GM18517 (cell line): ENCODE measurements around the gene MNX1.

Experiments used
- ATAC-seq: cut with Tn5 transposase; IDR thresholded peaks from one replicate; pipeline ENCODE4 v1.9.1; 2021; ENCODE audit warnings: mild to moderate bottlenecking, moderate library complexity; ENCODE audit not compliant: unreplicated experiment

The MNX1 gene

DNA sequence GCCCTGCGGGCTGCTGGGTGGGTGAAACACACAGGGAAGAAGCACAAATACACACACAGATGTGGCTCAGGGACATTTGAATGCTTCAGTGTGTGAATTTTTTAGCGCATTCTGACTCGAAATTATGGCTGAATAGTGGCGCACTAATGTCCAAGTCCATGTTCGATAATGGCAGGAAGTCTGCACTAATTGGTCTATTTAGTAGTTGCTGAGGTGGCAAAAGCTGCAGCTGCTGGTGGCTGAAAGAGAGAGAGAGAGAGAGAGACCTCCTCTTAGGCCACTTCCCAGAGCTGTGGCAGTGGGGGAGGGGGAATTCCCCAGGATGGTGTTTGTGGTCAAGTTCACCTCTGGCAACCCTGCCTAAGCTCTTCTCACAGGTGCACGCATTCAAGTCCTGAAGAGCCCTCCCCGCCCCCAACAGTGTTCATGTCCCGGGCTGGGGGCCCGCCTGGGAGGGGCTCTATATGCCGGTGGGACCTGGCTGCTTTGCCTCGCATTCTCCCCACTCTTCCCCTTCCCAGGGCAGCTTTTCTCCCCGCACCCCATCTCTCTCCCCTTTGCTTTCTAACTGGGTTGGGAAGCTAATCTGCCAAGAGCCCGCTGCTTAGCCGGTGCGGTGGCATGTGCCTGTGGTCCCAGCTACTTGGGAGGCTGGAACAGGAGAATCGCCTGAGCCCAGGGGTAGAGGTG, 6.0 kb upstream of the MNX1 start:
- peak; percentile 69 for ATAC-seq

DNA sequence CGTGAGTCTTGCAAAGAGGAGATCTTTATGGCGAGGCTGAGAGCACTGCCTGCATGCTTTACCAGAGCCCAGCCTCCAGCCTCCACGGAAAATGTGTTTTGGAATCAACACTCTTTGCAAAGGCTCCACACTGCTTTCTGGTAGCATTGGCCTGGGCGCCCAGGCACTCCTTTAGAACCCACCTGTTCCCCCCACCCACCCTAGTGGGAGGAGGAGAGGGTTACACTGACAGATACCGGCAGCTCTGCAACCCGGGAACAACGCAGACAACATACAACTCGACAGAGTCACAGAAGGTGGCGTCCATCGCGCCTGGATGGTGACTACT, 5.5 kb upstream of the MNX1 start:
- ATAC-seq: peak; percentile 2

DNA sequence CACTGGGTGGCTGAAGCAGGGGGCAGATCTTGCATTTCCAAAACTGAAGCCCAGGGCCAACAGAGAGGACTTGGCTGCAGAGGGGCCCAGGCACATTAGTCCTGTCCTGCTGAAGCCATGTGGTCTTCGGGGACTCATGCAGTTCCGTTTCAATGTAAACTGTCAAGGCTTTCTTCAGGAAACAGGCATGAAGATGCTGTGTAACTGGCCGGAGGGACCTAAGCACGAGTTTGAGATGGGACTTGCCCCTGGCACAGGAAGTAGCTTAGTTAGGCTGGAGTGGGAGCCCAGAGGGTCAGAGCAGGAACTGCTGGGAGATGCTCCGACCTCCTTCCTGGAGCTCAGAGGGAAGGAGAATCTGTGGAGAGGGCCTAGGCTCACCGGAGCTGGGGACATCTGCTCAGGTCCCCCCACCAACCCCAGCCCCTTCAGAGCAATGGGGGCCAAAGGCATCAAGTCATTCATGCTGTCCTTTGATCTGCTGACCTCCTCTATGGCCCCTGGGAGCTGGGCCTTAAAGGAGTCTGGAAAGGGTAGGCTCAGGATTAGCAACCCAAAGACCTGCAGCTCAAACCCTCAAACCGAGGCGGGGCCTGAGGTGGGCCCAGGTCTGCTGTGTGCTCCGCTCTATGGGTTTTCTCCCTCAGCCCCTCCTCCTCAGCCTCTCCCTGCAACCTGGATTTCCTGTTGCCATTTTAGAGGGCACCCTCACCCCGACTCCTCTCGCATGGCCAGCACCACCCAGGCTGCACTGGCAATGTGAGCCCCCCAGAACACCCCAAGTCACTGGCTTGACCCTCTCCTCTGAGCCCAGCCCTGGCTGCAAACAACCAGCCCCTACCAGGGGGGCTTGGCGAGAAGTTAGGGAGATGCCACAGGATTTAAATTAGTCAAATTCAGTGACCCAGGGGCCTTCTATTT, 4.4 kb upstream of the MNX1 start:
- no peak for ATAC-seq

DNA sequence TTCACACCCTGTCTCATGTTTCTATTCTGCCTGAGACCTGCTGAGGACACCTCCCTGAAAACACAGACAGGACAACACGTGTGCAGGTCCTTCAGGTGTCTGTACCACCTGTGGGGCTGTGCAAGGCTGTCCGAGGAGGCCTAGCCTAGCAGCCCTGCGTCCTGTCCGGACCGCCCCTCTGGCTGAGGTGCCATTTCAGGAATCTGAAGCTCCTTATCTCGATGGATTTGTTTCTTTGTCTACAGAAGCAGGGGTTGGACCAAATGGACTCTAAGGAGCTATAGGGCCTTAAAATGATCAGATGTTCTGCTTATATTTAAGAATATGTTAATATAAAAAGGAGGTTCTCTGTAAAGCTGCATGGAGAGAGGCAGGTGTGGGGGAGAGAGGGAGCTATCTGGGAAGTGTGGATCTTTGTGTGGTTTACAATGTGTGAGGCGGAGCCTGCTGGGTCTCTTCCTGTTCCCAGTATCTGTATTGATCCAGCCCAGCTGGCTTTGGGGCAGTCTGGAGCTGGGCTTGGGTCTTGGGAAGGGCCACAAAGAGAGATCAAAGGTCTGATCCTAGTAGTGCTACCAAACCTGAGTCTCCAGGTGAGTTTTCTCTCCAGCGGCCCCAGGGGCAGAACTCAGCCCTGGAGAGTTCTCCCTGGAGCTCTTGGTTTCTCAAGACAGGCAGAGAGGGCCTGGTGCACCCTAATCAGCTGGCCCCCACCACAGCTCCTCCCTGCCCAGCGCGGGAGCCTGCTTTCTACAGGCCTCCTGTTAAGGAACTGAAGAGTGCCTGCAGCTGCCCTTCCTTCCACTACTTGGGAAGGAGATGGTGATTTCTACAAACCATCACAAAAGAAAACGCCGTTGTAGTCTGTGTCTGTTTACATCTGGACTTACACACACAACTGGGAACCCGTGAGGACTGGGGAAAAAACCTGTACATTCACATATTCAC, 3.4 kb upstream of the MNX1 start:
- ATAC-seq: no peak

DNA sequence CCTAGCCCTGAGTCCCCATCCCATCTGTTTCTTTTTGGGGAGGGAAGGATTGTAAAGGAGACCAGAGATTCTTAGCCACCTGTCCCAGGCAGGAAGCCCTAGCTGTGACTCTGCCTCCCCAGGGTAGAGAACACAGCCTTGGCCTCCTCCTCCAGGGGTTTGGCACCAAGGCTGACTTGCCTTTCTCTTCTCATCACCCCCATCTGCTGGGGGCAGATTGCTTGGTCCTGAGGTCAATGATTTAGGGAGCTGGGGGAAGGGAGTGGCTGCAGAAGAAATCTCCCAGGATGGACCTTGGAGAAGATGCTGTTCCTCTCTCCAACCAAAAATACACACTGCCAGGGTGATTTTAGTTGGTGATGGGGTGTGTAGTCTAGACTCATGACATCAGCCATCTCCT, 2.6 kb upstream of the MNX1 start:
- no peak for ATAC-seq

DNA sequence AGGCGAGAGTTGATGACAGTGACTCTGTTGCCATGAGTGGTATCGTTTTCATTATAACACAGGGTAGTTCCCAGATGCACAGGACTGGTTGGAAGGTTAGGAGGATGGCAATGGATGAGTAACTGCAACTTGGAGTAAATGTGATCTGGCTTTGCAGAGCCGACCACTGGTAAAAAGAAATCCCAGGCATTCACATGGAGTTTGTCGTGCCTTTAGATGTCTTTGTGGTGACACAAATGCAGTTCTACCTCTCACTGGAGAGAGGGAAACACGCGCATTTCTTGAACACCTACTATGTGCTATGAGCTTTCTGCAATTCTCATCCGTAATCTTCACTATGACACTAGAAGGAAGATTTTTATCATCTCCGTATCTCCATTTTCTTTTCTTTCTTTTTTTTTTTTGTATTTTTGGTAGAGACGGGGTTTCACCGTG, 1.7 kb upstream of the MNX1 start:
- ATAC-seq: no peak

DNA sequence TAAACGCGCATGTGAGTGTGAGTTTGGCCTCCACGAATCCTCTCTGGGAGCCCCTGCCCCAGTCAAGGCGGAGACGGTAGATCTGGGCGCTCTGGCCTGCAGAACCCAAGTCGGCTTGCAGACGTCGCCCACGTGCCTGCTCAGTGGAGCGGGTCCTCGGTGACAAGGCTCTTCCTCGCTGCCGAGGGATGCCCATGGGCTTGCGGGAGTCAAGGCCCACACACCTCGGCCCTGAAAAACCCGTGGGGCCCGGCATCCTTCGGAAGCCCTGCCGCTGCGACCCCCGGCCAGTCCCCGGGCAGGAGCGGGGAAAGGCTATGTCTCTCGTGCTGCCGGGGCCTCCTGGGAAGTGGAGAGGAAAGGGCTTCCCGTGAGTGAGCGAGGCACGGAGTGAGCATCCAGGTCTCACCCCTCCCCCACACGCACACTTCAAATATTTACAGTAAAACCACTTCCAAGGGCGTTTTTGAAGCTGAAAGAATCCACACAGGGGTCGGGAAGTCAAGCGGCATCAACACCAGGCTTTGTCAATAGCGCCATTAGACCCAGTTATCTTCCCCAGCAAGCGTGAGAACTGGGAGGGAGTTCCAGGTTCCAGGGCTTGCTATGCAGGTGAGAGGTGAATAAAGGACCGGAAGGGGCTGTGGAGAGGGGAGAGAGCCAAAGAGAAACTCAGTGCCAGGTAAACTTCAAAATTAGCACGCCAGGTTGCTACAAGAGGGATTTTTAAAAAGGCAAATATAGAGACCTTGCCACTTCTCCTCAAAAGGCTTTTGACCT, 1.1 kb upstream of the MNX1 start:
- no peak for ATAC-seq

DNA sequence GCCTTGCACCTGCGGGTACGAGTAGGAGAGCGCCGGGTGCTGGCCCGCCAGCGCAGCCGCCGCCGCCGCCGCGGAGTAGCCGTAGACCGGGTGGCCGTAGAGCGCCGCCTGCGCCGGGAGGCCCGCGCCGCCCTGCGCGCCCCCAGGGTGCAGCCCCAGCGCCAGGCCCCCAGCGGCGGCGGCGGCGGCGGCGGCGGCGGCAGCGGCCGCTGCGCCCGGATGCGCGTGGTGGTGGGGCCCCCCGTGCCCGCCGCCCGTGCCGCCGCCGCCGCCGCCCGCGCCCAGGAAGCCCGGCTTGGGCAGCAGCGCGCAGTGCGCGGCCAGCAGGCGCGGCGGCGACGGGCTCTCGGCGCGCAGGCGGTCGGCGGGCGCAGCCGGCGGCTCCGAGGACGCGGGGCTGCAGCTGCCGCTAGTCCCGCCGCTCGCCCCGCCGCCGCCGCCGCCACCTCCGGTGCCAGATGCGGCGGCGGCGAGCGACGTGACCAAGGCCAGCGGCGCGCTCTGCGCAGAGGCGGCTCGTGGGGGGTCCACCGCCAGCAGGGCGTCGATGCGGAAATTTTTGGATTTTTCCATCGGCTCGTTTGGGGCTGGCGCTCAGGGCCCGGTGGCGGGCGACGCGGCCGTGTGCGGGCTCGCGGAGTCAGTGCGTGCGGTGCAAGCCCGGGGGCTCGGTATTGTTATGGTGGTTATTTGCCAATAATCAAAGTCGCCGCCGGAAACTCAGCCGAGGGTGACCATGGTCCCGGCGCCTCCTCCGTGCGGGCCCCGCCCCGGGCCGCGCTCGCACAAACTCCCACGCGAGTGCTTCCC, 480 bp downstream of the MNX1 start:
- ATAC-seq: peak; percentile 47

DNA sequence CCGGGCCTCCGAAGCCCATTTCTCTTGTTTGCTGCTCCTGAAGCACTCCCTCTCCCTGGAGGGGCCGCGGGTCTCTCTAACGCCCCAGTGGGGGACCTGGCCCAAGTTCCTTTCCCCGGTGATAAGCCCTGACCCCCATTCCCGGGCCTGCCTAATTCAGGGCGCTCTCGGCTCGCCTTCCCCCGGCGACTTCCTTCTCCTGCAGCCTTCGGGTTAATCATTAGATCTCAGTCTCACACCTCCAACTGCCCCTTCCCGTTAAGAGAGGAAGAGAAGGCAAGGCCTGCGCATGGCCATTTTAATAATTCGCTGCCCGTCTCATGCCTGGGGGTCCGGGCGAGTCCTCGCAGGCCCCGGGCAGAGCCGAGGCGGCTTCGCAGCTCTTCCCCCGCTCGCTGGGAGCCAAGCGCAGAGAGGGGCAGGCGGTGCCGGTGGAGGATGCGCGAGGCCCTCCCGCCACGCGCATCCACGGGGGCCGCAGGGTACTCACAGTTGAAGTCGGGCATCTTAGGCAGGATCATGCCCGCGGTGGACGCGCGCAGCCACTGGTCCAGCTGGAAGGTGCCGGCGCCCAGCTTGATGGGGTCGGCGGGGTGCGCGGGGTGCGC, 1.2 kb downstream of the MNX1 start:
- ATAC-seq: no peak

DNA sequence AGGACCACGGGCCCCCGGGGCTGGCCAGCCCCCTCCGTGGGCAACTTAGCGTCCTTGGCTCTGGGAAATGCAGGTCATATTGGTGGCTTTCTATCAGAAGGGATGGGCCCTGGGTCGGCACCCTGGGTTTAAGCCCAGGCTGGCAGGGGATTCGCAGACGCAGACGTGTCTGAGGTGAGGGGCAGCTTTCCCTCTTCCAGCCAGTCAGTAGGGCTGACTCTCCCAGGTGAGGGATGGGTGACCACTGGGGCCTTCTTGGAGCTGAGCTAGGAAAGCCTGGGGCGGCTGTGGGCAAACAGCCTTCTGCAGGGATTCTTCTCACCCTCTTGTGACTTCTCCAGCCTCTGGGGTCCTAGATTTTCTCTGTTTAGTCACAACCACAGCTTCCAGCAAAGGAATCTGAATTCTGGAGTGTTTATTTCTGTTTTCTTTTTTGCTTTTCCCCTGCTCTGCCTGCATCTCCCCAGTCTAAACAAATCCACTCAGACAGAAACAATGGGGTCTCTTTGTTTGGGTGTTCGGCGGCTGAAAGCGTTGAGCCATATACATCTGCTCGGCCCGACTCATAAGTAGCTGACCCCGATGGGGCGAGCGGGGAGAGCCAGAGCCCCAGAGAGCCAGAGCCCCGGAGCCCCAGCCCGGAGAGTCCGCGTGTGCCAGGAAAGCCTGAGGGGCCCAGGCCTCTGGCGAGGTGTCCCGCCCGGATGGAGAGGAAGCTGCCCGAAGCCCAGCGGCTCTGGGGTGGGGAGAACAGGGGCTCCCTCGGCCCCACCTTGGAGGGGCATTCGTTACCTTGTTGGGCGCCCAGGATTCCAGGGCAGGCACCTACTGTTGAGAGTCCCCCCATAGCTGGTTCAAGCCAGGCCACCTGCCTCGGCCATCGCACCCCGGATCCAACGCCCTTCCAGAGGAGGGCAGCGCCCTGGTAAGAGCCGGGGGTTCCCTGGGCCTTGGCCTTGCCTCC, 2.0 kb downstream of the MNX1 start:
- ATAC-seq: no peak

DNA sequence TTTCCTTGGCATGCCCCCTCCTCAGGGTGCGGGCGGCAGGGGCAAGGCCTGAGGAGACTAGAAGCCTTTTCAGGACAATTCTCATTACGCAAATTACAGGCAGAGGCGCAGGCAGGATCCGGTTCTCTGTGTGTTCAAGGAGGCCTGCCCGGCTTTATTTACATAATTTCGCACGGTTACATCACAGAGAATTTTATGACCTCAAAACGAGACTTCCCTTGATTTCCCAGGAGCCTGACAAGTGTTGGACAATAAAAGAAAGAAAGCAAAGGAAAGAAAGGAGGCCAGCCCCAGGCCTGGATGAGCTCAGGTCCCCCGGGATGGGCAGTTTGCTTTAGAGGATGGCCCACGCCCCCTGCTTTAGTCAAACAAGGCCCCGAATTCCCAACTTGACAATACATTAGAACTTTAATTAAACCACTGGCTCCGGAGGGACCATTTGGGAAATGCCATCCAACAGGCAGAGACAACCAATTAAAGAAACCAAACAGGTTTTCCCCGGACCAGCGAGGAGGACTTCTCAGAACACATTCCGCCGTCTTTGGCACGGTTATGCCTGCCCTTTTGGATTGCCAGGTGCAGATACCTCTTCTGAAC, 2.9 kb downstream of the MNX1 start:
- no peak for ATAC-seq

DNA sequence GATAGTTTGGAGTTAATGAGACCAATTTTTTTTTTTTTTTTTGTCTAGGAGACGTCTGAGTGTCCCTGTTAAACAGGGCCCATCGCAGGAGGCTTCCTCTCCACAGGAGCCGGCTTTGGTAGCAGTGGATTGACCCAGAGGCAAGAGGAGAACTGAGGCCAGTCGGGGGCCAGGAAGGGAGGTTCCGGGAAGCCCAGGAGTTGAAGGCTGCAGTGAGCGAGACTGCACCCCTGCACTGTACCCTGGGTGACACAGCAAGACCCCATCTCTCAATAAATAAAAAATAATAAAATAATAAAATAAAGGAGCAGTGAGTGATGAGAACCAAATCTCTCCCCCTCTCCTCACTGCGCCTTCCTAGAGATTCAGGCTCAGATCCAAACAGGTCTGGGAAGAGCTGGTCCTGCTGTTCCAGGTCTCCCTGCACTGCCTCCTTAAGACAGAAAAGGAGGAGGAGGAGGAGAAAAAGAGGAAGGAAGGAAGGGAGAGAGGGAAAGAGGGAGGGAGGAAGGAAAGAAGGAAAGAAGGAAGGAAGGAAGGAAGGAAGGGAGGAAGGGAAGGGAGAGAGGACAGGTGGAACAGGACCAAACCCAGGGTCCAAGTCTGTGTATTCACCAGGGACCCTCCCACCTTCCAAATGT, 3.5 kb downstream of the MNX1 start:
- ATAC-seq: no peak

DNA sequence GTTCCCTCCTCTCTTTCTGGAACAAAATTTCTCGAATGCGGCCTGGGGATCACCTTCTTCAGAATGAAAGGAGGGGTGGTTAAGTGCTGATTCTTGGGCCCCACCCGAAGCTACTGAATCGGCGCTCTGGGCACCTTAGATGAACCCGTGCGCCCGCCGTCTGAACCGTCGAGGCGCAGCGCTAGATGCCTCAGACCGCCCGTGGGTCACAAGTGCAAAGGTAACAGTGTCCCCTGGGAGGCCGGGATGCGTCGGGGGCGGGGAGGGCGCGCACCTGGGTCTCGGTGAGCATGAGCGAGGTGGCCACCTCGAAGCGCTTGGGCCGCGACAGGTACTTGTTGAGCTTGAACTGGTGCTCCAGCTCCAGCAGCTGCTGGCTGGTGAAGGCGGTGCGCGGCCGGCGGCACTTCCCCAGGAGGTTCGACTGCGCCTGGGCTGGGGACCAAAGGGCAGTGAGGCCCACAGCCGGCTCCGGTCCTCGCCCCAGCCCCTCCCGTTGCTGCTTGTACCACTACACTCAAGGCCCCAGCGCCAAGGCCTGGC, 4.2 kb downstream of the MNX1 start:
- no peak for ATAC-seq

DNA sequence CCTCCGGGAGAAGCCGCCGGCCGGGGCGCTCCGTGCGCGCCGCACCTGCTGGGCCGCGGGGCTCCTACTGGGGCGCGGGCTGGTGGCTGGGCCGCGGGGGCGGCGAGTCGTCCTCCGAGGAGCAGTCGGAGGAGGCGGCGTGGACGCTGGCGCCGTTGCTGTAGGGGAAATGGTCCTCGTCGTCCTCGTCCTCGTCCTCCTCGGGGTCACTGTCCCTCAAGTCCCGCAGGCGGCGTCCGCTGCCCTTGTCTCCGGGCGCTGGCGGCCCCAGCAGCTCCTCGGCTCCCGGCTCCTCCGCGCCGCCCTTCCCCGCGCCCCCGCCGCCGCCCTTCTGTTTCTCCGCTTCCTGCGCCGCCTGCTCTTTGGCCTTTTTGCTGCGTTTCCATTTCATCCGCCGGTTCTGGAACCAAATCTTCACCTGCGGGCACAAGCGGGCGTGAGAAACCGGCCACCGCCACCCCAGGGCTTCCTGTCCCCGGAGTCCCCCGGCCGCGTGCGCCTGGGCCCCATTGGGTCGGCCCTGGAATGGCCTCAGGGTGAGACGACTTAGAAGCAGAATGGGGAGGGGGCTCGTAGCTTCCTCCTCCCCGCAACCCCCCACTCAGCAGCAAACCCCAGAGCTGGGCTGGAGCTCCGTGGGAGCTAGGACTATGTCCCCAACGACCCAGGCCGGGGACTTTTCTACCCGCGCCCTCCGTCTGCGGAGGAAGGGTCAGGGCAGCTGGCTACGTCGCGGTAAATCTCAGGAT, 4.8 kb downstream of the MNX1 start:
- ATAC-seq: no peak

DNA sequence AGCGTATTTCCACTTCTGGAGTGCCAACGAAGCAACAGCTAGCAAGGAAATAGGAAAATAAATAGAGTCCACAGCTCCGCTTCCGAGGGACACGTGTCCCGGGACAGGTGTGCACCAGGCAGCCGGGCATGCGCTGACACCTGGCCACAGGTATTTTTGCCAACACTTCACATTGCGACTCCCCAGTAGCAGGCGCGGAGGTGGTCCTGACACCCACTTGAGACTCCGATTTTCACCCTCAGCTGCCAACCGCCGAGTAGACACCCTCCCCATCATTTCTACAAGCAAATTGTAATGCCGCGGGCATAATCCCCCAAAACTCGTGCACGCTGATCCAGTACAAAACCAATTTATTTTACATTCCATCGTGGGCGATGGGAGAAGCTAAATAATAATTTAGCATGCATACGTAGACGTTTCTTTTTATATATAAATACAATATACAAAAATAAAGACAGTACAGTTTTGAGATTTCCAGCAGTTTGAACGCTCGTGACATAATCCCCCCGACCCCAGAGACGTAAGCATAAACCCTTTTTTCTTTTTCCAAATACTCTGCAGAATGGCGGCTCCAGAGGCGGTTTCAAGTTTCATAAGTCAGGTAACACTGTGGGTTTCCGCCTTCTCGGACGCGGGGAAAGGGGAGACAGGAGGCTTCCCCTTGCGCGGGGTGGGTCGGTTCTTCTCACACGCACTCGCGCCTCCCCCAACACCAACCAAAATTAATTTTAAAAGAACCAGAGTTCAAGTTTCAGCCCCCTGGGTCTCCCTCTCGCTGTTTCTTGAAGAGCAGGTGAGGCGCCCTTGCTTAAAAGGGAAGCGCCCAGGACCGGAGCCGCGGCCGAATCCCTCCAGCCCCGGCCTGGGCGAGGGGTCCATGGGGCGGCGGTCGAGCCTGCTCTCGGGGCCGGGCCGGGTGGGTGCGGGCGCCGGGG, 5.7 kb downstream of the MNX1 start:
- no peak for ATAC-seq
